Loucy (cell line): ENCODE measurements around the gene YWHAQ.

Source experiments
- H2AFZ ChIP-seq: fragments of 200-600 bp; sonication (generic); 2 replicates; pipeline ENCODE4 v1.6.0; 2016; ENCODE audit warnings: antibody characterized with exemption, mild to moderate bottlenecking, low read length, moderate library complexity
- H3F3A ChIP-seq: fragments of 200-600 bp; 2 replicates; pipeline ENCODE4 v1.6.0; 2016; ENCODE audit warnings: antibody characterized with exemption, low read depth, mild to moderate bottlenecking
- H3K27me3 ChIP-seq: fragments of 200-600 bp; sonication (generic); 2 replicates; pipeline ENCODE4 v1.6.1; 2014; ENCODE audit warnings: low read length, mild to moderate bottlenecking; ENCODE audit not compliant: insufficient read depth, poor library complexity, severe bottlenecking
- H3K36me3 ChIP-seq: fragments of 200-600 bp; sonication (generic); 2 replicates; pipeline ENCODE4 v1.6.1; 2016; ENCODE audit warnings: low read length; ENCODE audit not compliant: insufficient read depth
- H3K4me1 ChIP-seq: fragments of 200-600 bp; sonication (generic); 2 replicates; pipeline ENCODE4 v1.5.1; 2014; ENCODE audit warnings: low read length, mild to moderate bottlenecking; ENCODE audit not compliant: insufficient read depth, poor library complexity, severe bottlenecking
- H3K4me2 ChIP-seq: fragments of 200-600 bp; sonication (generic); 2 replicates; pipeline ENCODE4 v1.6.0; 2014; ENCODE audit warnings: antibody characterized with exemption, low read length, low read depth, mild to moderate bottlenecking; ENCODE audit not compliant: poor library complexity, severe bottlenecking
- H3K4me3 ChIP-seq: fragments of 200-600 bp; sonication (generic); 2 replicates; pipeline ENCODE4 v1.5.1; 2014; ENCODE audit warnings: low read length, mild to moderate bottlenecking, mixed read lengths; ENCODE audit not compliant: poor library complexity, severe bottlenecking
- H3K79me2 ChIP-seq: fragments of 200-600 bp; sonication (generic); 2 replicates; pipeline ENCODE4 v1.6.1; 2014; ENCODE audit warnings: low read length; ENCODE audit not compliant: insufficient read depth
- H3K9ac ChIP-seq: fragments of 200-600 bp; sonication (generic); 2 replicates; pipeline ENCODE4 v1.6.0; 2014; ENCODE audit warnings: mild to moderate bottlenecking, low read depth, low read length, moderate library complexity; ENCODE audit not compliant: poor library complexity, severe bottlenecking
- H3K9me2 ChIP-seq: fragments of 200-600 bp; sonication (generic); replicated peaks from 2 replicates; pipeline ENCODE4 v1.6.1; 2016; ENCODE audit warnings: low read depth, low read length, mixed read lengths
- H3K9me3 ChIP-seq: fragments of 200-600 bp; sonication (generic); 2 replicates; pipeline ENCODE4 v1.6.1; 2014; ENCODE audit warnings: mild to moderate bottlenecking, antibody characterized with exemption, low read length, low read depth; ENCODE audit not compliant: insufficient read depth
- H4K20me1 ChIP-seq: fragments of 200-600 bp; sonication (generic); 2 replicates; pipeline ENCODE4 v1.6.0; 2014; ENCODE audit warnings: antibody characterized with exemption, low read length, mild to moderate bottlenecking; ENCODE audit not compliant: insufficient read depth, poor library complexity, severe bottlenecking
- CTCF ChIP-seq: fragments of 200-600 bp; sonication (generic); conservative IDR thresholded peaks from 2 replicates; pipeline ENCODE4 v1.5.1; 2014; ENCODE audit warnings: mild to moderate bottlenecking, antibody characterized with exemption, low read length
- EZH2phosphoT487 ChIP-seq: fragments of 200-600 bp; IDR thresholded peaks from 2 replicates; pipeline ENCODE4 v1.6.1; 2018; ENCODE audit warnings: antibody characterized with exemption, mild to moderate bottlenecking, moderate library complexity, borderline replicate concordance

YWHAQ gene

DNA sequence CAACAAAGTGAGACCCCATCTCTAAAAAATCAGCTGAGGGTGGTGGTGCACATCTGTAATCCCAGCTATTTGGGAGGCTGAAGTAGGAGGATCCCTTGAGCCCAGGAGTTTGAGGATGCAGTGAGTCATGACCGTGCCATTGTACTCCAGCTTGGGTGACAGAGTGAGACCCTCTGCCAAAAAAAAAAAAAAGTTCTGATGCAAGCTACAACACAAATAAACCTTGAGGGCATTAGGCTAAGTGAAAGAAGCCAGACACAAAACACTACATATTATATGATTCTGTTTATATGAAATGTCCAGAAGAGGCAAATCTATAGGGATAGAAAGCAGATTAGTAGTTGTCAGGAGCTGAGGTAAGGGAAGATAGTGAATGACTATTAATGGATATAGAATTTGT is 13.0 kb downstream of the YWHAQ start:
- Histone ChIP-seq H2AFZ (no peak overlapping the region), H3K79me2 (peaks cover 100% of the 10 kb centered on the region), H3K9me3 (no peaks in the 10 kb centered on the region), H3K4me3 (no peak overlapping the region), H4K20me1 (peaks cover 99% of the 10 kb centered on the region), H3K9ac (no peak overlapping the region), H3K27me3 (no peaks in the 10 kb centered on the region), H3K4me2 (peak overlapping the region; percentile 69), H3K36me3 (peaks cover 52% of the 10 kb centered on the region; the same call in 1 of the 2 replicates), H3F3A (0 out of 2 replicates have a peak, but pooled peaks cover 3% of the 10 kb centered on the region), H3K9me2 (no peaks in the 10 kb centered on the region), H3K4me1 (peaks cover 47% of the 10 kb centered on the region)
- TF ChIP-seq EZH2phosphoT487 = no peak
- TF ChIP-seq CTCF = no peak

- H3K9me3 ChIP-seq = no peaks in the 10 kb centered on the region
Measured at GRCh38 chr2:9617296-9617695, 13.5 kb downstream of the YWHAQ start.

GRCh38 chr2:9614562-9614961 is 16.2 kb downstream of the YWHAQ start:
- Histone ChIP-seq H3F3A (0 out of 2 replicates have a peak, but pooled peaks cover 3% of the 10 kb centered on the region), H3K9me3 (no peaks in the 10 kb centered on the region), H3K4me2 (peak overlapping the region; percentile 8), H3K36me3 (peaks cover 65% of the 10 kb centered on the region; the same call in 1 of the 2 replicates), H2AFZ (no peak overlapping the region), H4K20me1 (peaks cover 99% of the 10 kb centered on the region), H3K9ac (no peak overlapping the region), H3K4me3 (no peak overlapping the region), H3K4me1 (peaks cover 25% of the 10 kb centered on the region), H3K27me3 (no peaks in the 10 kb centered on the region), H3K79me2 (peaks cover 100% of the 10 kb centered on the region), H3K9me2 (no peaks in the 10 kb centered on the region)
- no peak for TF ChIP-seq CTCF
- no peak for TF ChIP-seq EZH2phosphoT487

More at GRCh38 chr2:9617296-9617695, 13.5 kb downstream of the YWHAQ start:
- Histone ChIP-seq H3K4me1 (peaks cover 42% of the 10 kb centered on the region), H2AFZ (no peak overlapping the region), H3K27me3 (no peaks in the 10 kb centered on the region), H3K9me2 (no peaks in the 10 kb centered on the region), H3K36me3 (peaks cover 52% of the 10 kb centered on the region; the same call in 1 of the 2 replicates), H3F3A (0 out of 2 replicates have a peak, but pooled peaks cover 3% of the 10 kb centered on the region), H3K9ac (no peak overlapping the region), H3K4me3 (no peak overlapping the region), H3K4me2 (peak overlapping the region; percentile 69), H4K20me1 (peaks cover 99% of the 10 kb centered on the region), H3K79me2 (peaks cover 100% of the 10 kb centered on the region)
- TF ChIP-seq CTCF (no peak), EZH2phosphoT487 (no peak)
